ENCODE results near the gene GFER.

The GFER gene

DNA sequence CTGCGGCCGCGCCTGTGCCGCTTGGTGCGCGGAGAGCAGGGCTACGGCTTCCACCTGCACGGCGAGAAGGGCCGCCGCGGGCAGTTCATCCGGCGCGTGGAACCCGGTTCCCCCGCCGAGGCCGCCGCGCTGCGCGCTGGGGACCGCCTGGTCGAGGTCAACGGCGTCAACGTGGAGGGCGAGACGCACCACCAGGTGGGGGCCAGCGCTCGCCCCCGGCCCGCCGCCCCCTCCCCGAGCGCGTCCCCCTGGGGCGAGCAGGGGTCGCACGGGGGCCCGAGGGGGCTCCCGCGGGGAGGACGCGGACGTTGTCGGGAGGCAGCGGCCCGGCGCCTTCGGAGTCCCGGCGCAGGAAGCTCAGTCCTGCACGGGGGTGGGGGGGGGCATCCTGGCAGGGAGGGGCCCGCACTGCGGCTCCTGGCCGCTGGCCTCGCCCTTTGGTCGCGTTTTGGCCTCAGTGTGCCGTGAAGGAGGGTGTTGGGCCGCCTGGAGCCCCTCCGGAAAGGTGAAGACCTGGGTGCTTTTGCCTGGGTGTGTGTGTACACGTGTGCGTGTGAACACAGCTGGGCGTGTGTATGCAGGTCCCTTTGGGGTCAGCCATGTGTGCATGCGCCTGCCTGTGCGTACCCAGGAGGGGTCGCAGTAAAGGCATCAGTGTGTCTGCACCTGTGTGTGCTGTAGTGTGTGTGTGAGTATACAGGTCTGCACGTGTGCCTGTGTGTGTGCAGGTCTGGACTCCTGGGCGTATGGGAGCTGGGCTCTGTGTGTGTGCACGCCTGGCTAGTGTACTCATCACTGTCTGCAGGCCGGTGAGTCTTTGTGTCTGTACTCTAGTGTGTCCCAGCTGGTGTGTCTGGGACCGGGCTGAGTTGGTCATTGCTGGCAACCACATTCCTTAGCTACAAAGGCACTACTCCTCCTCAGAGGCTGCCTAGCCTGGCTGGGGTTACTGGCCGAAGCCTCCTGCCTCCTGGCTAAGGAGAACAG, 43.3 kb downstream of the GFER start:
- peak; percentile 69 for DNase-seq (ENCODE audit: low spot score)

DNA sequence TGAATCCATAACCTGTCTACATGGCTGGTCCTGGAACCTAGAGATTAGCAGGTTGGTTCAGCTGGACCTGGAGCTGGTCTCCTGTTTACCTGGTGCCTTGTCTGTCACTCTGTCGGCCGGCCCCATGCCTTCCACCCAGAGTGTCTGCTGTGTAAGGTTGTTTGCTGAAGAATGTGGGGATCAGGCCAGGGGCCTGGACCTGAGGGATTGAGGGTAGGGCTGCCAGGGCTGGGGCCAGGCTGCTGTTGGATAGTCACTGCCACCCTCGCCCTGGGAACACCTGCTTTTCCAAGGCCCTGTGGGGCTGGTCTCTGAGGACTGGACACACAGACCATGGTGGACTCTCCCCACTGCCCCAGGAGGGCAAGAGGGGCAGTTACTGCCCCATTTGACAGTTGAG, 44.2 kb downstream of the GFER start:
- no peak for DNase-seq (ENCODE audit: low spot score)

DNA sequence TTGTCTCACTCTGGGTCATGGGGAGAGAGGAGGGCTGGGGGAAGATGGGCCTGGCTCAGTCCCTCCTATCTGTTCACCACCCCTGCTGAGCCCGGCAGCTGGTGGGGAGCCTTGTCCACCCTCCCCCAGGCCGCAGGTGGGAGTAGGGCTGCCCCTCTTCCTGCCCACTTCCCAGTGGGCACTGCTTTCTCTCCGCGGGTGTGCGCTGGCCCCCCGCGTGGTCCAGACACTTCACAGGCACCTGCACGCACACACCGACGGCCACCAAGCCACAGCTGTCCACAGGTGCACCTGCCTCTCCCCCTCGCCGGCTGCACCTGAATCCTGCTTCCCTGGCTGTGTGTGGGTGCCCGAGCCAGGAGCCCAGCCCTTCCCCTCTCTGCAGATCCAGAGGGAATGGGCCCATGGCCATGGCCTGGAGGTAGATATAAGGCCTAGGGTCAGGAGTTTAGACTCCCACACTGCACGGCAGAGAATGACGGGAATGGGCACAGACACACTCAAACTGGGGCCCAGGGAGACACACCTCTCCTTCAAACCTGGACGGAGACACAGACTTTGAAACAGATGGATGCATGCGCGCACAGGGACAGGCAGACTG, 44.7 kb downstream of the GFER start:
- DNase-seq (ENCODE audit: low spot score) = peak; percentile 55

GRCh38 chr16:2029350-2029749, 45.4 kb downstream of the GFER start:
- peak; percentile 46 for DNase-seq (ENCODE audit: low spot score)

DNA sequence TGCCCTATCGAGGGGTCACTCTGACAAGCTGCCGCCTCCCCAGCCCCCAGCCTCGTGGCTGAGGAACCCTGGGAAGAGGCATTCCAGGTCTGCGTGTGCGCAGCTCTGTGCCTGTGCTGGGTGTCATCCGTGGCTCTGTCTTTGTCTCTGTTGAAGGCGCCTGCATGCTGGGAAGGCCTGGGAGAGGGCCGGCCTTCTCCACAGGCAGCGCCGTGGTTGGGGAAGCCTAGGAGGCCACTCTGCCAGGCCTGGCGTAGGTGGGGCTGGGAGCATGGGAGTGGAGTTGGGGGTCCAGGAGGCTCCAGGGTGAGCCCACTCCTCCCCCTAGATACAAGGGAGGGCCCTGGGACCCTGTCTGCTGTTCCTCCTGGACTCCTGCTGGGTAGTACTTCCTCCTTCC, 46.0 kb downstream of the GFER start:
- DNase-seq (ENCODE audit: low spot score) = peak; percentile 45

DNA sequence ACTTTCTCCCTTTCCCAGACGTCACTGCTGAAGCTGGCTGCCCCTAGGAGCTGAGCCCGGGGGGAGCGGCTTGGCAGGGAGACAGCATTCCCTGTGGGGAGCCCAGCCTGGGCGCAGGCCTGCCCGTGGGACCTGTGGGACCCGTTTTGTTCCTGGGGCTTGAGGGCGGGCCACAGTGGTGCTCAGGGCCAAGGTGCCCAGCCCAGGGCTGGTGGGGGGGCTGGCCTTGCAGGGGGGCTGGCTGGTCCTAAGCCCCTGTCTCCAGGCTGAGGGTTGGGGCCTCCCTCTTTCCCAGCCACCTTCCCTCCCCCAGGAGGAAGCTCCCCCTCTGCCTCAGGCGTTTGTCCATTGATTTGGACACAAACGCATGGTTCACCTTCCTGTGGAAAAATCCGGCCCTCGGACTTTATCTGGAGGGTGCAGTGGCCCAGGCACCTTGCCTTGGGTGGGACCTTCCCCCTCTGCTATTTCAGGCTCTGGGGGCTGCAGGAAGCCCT, 47.1 kb downstream of the GFER start:
- DNase-seq (ENCODE audit: low spot score) = peak; percentile 62

DNA sequence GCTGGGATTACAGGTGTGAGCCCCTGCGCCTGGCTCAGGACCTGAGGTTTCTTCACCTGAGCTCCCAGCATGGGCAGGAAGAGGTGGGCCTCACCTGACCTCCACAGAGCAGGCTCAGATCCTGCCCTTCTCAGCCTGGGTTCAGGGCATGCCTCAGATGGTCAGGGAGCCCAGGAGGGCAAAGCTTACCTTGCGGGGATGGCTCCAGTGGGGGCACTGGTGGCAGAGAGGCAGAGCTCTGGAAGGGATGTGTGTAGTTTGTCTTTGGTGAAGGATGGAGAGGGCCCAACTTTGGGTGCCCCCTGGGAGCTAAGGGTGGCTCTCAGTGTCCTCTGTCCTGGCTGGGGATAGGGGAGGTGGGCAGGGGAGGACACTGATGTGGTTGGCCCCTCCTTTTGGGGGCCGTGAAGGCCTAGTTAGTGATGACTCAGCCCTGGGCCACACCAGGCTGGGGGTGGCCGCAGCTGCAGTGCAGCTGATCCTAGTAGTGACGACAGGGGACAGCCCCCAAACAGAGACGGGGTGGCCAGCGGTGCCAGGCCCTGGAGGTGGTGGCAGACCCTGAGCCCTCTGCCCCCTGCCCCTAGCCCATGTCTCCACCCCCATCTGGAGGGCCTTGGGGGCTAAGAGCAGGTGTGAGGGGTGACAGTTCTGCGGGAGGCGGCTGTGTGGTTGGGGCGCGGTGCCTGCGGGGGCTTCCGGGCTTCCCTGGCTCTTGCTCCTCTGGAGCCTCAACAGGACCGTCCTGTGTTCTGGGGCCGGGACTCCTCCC, 48.5 kb downstream of the GFER start:
- peak; percentile 36 for DNase-seq (ENCODE audit: low spot score)

DNA sequence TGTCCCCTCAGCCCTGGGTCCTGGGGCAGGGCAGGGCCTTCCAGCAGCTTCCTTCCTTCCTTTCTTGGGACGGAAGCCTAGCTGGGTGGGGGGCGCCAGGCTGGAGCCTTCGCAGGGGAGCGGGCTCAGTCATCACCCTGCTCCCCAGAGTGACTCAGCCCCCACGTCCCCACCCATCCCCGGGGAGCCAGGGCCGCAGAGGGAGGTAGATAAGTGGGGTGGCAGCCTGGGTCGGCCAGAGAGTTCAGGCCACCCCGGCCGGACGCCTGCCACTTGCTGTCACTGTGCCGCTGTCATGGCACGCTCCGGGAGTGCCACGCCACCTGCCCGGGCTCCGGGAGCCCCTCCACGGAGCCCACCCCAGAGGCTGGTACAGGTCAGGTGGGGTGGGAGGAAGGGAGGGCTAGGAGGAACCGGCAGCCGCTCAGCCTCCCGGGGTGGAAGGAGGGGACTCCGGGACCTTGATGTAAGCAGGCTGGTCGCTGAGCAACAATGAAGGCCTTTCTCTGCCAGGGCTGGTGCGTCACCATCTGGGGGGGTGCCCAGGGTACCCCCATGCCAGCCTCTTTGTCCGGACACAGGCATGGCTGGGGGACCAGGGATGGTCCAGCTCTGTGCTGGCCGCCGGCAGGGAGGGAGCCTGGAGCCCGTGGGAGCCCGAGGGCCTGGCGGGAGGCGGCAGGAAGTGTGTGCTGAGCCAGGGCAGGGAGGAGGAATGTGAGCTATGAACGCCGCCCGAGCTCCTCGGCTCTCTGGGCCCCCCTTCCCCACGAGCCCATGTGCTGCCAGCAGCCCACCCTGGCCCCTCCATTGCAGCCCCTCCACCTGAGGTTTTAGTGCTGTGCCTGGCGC, 49.3 kb downstream of the GFER start:
- DNase-seq (ENCODE audit: low spot score) = peak; percentile 80

- peak; percentile 72 for DNase-seq (ENCODE audit: low spot score)
Observed at GRCh38 chr16:2033909-2034695, 50.1 kb downstream of the GFER start.

- DNase-seq (ENCODE audit: low spot score) = no peak
Observed at GRCh38 chr16:2034696-2035430, 50.9 kb downstream of the GFER start.

GRCh38 chr16:2035431-2036199, 51.6 kb downstream of the GFER start:
- peak; percentile 77 for DNase-seq (ENCODE audit: low spot score)

GRCh38 chr16:2036200-2036966, 52.4 kb downstream of the GFER start:
- no peak for DNase-seq (ENCODE audit: low spot score)

DNA sequence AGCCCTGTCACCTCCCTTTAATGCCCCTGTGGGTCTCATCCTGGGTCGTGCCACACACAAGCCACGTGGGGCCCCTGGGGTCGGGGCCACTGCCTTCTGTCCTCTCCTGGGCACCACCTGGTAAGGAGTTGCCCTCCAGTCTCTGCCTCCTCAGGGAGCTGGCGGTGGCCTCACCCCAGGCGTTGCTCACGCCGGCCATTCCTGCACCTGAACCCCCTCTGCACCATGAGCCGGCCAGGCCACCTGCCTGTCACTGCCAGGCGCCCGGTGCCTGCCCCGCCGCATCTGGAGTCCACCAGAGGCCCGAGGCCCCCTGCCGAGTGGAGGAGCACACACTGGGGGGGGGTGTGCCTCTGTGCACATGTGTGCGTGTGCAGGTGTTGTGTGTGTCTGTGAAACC, 53.1 kb downstream of the GFER start:
- DNase-seq (ENCODE audit: low spot score) = no peak
